Panc1 (cell line): ENCODE measurements around the gene RAB28. TPM values are rescaled to one million over a fixed set of nuclear protein-coding genes. Genes with fewer than 3 reads are reported as not detected.

ENCODE experiments used
- ATAC-seq: fragments of 200-7000 bp; cut with Tn5 transposase; 2 replicates; pipeline ENCODE4 v1.9.1; 2020; ENCODE audit warnings: mild to moderate bottlenecking, moderate library complexity
- BruUV-seq: library from RNA; stranded (reverse); fragments of 400-500 nt; replicated peaks from 2 replicates; lab custom pipeline; 2021; lab: Mats Ljungman, UMichigan
- CTCF ChIA-PET: fragments of 300-600 bp; sonication (Branson Sonifier 250); formaldehyde crosslinking; loops from one replicate; lab custom pipeline; 2022; ENCODE audit warnings: antibody characterized with exemption; lab: Charles Lee
- POLR2A ChIA-PET: fragments of 300-600 bp; sonication (Branson Sonifier 250); formaldehyde crosslinking; loops from one replicate; lab custom pipeline; 2022; ENCODE audit warnings: antibody characterized with exemption; lab: Charles Lee
- DNase-seq: peaks from one replicate; pipeline ENCODE4 v3.0.0-alpha.2; 2010; ENCODE audit warnings: low read depth, low spot score
- H3K27ac ChIP-seq: 2 replicates; pipeline ENCODE4 v1.5.1; 2011; ENCODE audit warnings: mild to moderate bottlenecking, low read length, inconsistent platforms
- H3K27me3 ChIP-seq: fragments of 200-500 bp; sonication (Bioruptor generic); 2 replicates; pipeline ENCODE4 v1.6.0; 2014; ENCODE audit warnings: low read length, inconsistent platforms; ENCODE audit not compliant: control insufficient read depth, insufficient read depth
- H3K36me3 ChIP-seq: fragments of 200-500 bp; sonication (Bioruptor generic); 2 replicates; pipeline ENCODE4 v1.5.1; 2014; ENCODE audit warnings: inconsistent platforms, mild to moderate bottlenecking, low read length, moderate library complexity; ENCODE audit not compliant: control insufficient read depth, insufficient read depth
- H3K4me1 ChIP-seq: 2 replicates; pipeline ENCODE4 v1.5.1; 2011; ENCODE audit warnings: inconsistent platforms, mild to moderate bottlenecking, low read length, moderate library complexity; ENCODE audit not compliant: control insufficient read depth, insufficient read depth
- H3K4me3 ChIP-seq, 2 experiments: 2 replicates each; pipeline ENCODE4 v1.5.1; 2011 to 2012; ENCODE audit warnings: low read depth in 2 of 2, low read length in 2 of 2, mild to moderate bottlenecking in 2 of 2, inconsistent platforms in 1 of 2, moderate library complexity in 1 of 2
- H3K9me3 ChIP-seq: fragments of 200-500 bp; sonication (Bioruptor generic); 2 replicates; pipeline ENCODE4 v1.5.1; 2014; ENCODE audit warnings: low read depth, mild to moderate bottlenecking, inconsistent platforms, low read length, moderate library complexity; ENCODE audit not compliant: control insufficient read depth, insufficient read depth
- CTCF ChIP-seq: fragments of 450-650 bp; IDR thresholded peaks from 2 replicates; pipeline ENCODE4 v1.5.1; 2017; ENCODE audit warnings: mild to moderate bottlenecking
- POLR2AphosphoS5 ChIP-seq: IDR thresholded peaks from 2 replicates; pipeline ENCODE4 v1.6.1; 2012; ENCODE audit warnings: mild to moderate bottlenecking, low read depth, low read length, moderate library complexity
- REST ChIP-seq, 2 experiments: IDR thresholded peaks; 2 replicates each; pipeline ENCODE4 v1.6.1; 2011 to 2012; ENCODE audit warnings: low read depth in 2 of 2, control low read depth in 1 of 2, low read length in 1 of 2, mild to moderate bottlenecking in 1 of 2, moderate library complexity in 1 of 2; ENCODE audit not compliant: insufficient read depth in 1 of 2
- SIN3A ChIP-seq: IDR thresholded peaks from 2 replicates; pipeline ENCODE4 v1.6.1; 2012; ENCODE audit warnings: low read depth, mild to moderate bottlenecking, low read length, moderate library complexity, borderline replicate concordance; ENCODE audit not compliant: insufficient read depth
- TCF7L2 ChIP-seq: IDR thresholded peaks from 2 replicates; pipeline ENCODE4 v1.6.1; 2011; ENCODE audit warnings: mild to moderate bottlenecking, low read depth, low read length, inconsistent platforms
- in situ Hi-C: cut with HindIII; loops from 2 replicates; pipeline ENCODE4 v1.10.0; 2016; ENCODE audit warnings: low sequenced_read_pairs, low pct_unique_long_range_greater_than_20kb
- intact Hi-C: fragments of 100-400 bp; cut with micrococcal nuclease; formaldehyde crosslinking; loops from one replicate; pipeline ENCODE4 v1.10.0; 2022; ENCODE audit not compliant: unreplicated experiment
- total RNA-seq: library from RNA; stranded (reverse); gene quantifications from one replicate; pipeline ENCODE4 v1.2.1, GENCODE V29; 2021; ENCODE audit not compliant: unreplicated experiment

RAB28 gene
- total RNA-seq, 1 experiment from 2014 or later, result 10.2 TPM

GRCh38 chr4:13461191-13461905, 22.8 kb downstream of the RAB28 start:
- DNase-seq (no peak), ATAC-seq (no peak)
- intact Hi-C loops, result no loop called here
- no peak overlapping the region for H3K27ac ChIP-seq
- H3K4me3 ChIP-seq, result no peak overlapping the region
- CTCF ChIA-PET, result no interaction called here
- H3K36me3 ChIP-seq, result no peaks in the 10 kb centered on the region; the same call in 1 of the 2 replicates
- no peak for TF ChIP-seq SIN3A
- no peak for TF ChIP-seq REST (IDR thresholded peaks at IDR 0.05; ENCODE audit: insufficient read depth in 1 of 2, low read depth in 2 of 2, low read length in 1 of 2)
- no peak for TF ChIP-seq POLR2AphosphoS5
- TF ChIP-seq CTCF, result no peak
- TF ChIP-seq TCF7L2, result no peak
- H3K4me1 ChIP-seq, result no peaks in the 10 kb centered on the region
- no peaks in the 10 kb centered on the region for H3K27me3 ChIP-seq
- no peaks in the 10 kb centered on the region for H3K9me3 ChIP-seq
- POLR2A ChIA-PET, result no interaction called here
- in situ Hi-C loops, result no loop called here
- no TSS peak for BruUV-seq

- in situ Hi-C loops, result no loop called here
- CTCF ChIA-PET, result no interaction called here
- no peak for ATAC-seq
Observed at GRCh38 chr4:13455411-13455810, 28.7 kb downstream of the RAB28 start.

More at GRCh38 chr4:13455411-13455810, 28.7 kb downstream of the RAB28 start:
- DNase-seq, result no peak
- Histone ChIP-seq H3K9me3 (no peaks in the 10 kb centered on the region), H3K4me1 (no peaks in the 10 kb centered on the region), H3K36me3 (no peaks in the 10 kb centered on the region), H3K4me3 (no peak overlapping the region), H3K27ac (no peak overlapping the region), H3K27me3 (no peaks in the 10 kb centered on the region)
- POLR2A ChIA-PET, result no interaction called here
- no TSS peak for BruUV-seq
- intact Hi-C loops, result no loop called here
- TF ChIP-seq REST (IDR thresholded peaks at IDR 0.05; ENCODE audit: insufficient read depth in 1 of 2, low read depth in 2 of 2, low read length in 1 of 2) (no peak), CTCF (no peak), TCF7L2 (no peak), SIN3A (no peak), POLR2AphosphoS5 (no peak)
